PC-3 (cell line): ENCODE data around the gene UQCC5. TPM values are rescaled to one million over a fixed set of nuclear protein-coding genes. Genes with fewer than 3 reads are reported as not detected.

Experiments
- ATAC-seq: fragments of 200-7000 bp; cut with Tn5 transposase; 2 replicates; pipeline ENCODE4 v1.9.1; 2020; ENCODE audit warnings: mild to moderate bottlenecking, moderate library complexity
- BruUV-seq: library from RNA; stranded (reverse); fragments of 400-500 nt; replicated peaks from 2 replicates; lab custom pipeline; 2021; lab: Mats Ljungman, UMichigan
- CTCF ChIA-PET: fragments of 300-600 bp; sonication (Branson Sonifier 250); formaldehyde crosslinking; loops from one replicate; lab custom pipeline; 2022; ENCODE audit warnings: antibody characterized with exemption; lab: Charles Lee
- POLR2A ChIA-PET: fragments of 300-600 bp; sonication (Branson Sonifier 250); formaldehyde crosslinking; loops from one replicate; lab custom pipeline; 2022; ENCODE audit warnings: antibody characterized with exemption; ENCODE audit not compliant: unreplicated experiment; lab: Charles Lee
- DNase-seq: peaks from one replicate; pipeline ENCODE4 v3.0.0-alpha.2; 2015
- H2AFZ ChIP-seq: fragments of 300-600 bp; sonication (generic); 2 replicates; pipeline ENCODE4 v1.6.0; 2016; ENCODE audit warnings: antibody characterized with exemption, low read length
- H3F3A ChIP-seq: fragments of 300-600 bp; sonication (generic); one replicate; pipeline ENCODE4 v1.6.0; 2017; ENCODE audit warnings: antibody characterized with exemption, low read length, control low read depth, mild to moderate bottlenecking; ENCODE audit not compliant: unreplicated experiment
- H3K27ac ChIP-seq: fragments of 300-600 bp; sonication (generic); 2 replicates; pipeline ENCODE4 v1.5.1; 2016; ENCODE audit warnings: mild to moderate bottlenecking, low read length
- H3K27me3 ChIP-seq: fragments of 300-600 bp; sonication (generic); 2 replicates; pipeline ENCODE4 v1.6.1; 2016; ENCODE audit warnings: low read length, mixed read lengths
- H3K36me3 ChIP-seq: fragments of 300-600 bp; sonication (generic); 2 replicates; pipeline ENCODE4 v1.6.1; 2016; ENCODE audit warnings: low read depth, mixed run types, low read length, mixed read lengths
- H3K4me1 ChIP-seq: fragments of 300-600 bp; sonication (generic); 2 replicates; pipeline ENCODE4 v1.5.1; 2016; ENCODE audit warnings: low read length; ENCODE audit not compliant: insufficient read depth
- H3K4me2 ChIP-seq: fragments of 300-600 bp; sonication (generic); 2 replicates; pipeline ENCODE4 v1.6.0; 2016; ENCODE audit warnings: low read length
- H3K4me3 ChIP-seq: fragments of 300-600 bp; sonication (generic); 2 replicates; pipeline ENCODE4 v1.5.1; 2016; ENCODE audit warnings: mild to moderate bottlenecking, low read length, mixed read lengths
- H3K79me2 ChIP-seq: fragments of 300-600 bp; sonication (generic); 2 replicates; pipeline ENCODE4 v1.6.1; 2017; ENCODE audit warnings: low read length, mixed read lengths
- H3K9ac ChIP-seq: fragments of 300-600 bp; sonication (generic); 2 replicates; pipeline ENCODE4 v1.6.0; 2016; ENCODE audit warnings: mild to moderate bottlenecking, low read length
- H3K9me2 ChIP-seq: fragments of 300-600 bp; sonication (generic); replicated peaks from 2 replicates; pipeline ENCODE4 v1.6.1; 2016; ENCODE audit warnings: mixed run types, low read length, mixed read lengths
- H3K9me3 ChIP-seq: fragments of 300-600 bp; sonication (generic); 2 replicates; pipeline ENCODE4 v1.6.1; 2016; ENCODE audit warnings: low read length, mixed read lengths
- H4K20me1 ChIP-seq: fragments of 300-600 bp; sonication (generic); 2 replicates; pipeline ENCODE4 v1.6.1; 2016; ENCODE audit warnings: low read length, mixed read lengths
- CTCF ChIP-seq: fragments of 300-600 bp; sonication (generic); conservative IDR thresholded peaks from 2 replicates; pipeline ENCODE4 v1.5.1; 2017; ENCODE audit warnings: antibody characterized with exemption, low read depth, mild to moderate bottlenecking, low read length
- EZH2 ChIP-seq: fragments of 300-600 bp; sonication (generic); IDR thresholded peaks from one replicate; pipeline ENCODE4 v1.6.1; 2017; ENCODE audit warnings: antibody characterized with exemption, mild to moderate bottlenecking, low read length; ENCODE audit not compliant: unreplicated experiment
- EZH2phosphoT487 ChIP-seq: fragments of 300-600 bp; sonication (generic); IDR thresholded peaks from 2 replicates; pipeline ENCODE4 v1.6.1; 2018; ENCODE audit warnings: mild to moderate bottlenecking, antibody characterized with exemption, low read length, borderline replicate concordance
- intact Hi-C: fragments of 100-400 bp; cut with micrococcal nuclease; formaldehyde crosslinking; loops from 2 replicates; pipeline ENCODE4 v1.9.0; 2023
- total RNA-seq: library from RNA; depleted of rRNA; stranded (reverse); fragments of >200 nt; gene quantifications from 2 replicates; pipeline ENCODE4 v1.2.3, GENCODE V29; 2014

The UQCC5 gene
- total RNA-seq, 1 experiment from 2014 or later: 26.1 TPM

DNA sequence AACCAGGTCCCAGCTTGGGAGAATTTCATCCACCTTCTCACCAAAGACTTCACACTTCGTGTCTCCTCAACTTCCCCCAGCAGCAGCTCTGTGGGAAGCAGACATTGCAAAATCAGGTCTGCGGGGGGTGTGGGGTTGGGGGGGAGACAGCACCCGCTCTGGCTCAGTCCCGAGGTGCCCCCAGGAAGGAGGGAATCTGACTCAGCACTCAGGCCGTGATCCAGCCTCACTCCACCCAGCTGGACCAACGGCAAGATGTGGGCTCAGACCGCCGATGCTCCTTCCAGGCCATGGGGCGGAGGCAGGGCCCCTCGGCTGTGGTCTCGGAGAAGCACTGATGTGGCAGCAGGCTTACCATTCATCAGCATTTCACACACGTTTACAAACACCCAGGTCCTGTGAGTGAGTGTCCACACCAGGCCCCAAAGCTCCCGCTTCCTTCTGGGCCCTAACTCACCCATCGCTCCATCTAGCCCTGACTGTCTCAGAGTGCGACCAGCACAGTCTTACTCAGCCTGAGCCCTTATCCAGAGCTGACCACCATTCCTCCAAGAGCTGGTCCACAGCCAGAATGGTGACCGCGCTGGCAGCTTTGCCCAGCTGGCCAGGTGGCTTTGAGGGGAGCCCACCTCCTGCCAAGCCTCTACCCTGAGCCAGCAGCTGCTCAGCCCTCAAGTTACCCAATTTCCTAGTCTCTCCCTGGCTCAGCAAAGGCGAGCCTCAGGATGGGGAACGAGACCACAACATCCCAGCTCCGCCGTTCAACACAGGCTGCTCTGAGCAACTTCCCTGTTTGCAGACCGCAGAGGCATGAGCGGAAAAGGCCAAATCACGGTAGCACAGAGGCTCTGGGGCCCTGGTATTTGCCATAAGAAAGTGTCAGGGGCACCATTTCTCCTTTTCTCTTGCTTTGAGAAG is 38.0 kb upstream of the UQCC5 start:
- no peak overlapping the region for H3K4me2 ChIP-seq
- TF ChIP-seq CTCF (no peak), EZH2 (no peak), EZH2phosphoT487 (no peak)
- no peaks in the 10 kb centered on the region for H3K9me2 ChIP-seq
- H3K27ac ChIP-seq: no peak overlapping the region
- POLR2A ChIA-PET: no interaction called here
- no peak overlapping the region for H2AFZ ChIP-seq
- no peak for DNase-seq
- H3K9me3 ChIP-seq: no peaks in the 10 kb centered on the region
- no peak overlapping the region for H3K9ac ChIP-seq
- no TSS peak for BruUV-seq
- intact Hi-C loops: no loop called here
- CTCF ChIA-PET: no interaction called here
- H3K4me3 ChIP-seq: no peak overlapping the region
- no peak for ATAC-seq
- H3F3A ChIP-seq: no peaks in the 10 kb centered on the region
- H3K27me3 ChIP-seq: no peaks in the 10 kb centered on the region
- H4K20me1 ChIP-seq: no peaks in the 10 kb centered on the region
- no peaks in the 10 kb centered on the region for H3K36me3 ChIP-seq
- no peaks in the 10 kb centered on the region for H3K4me1 ChIP-seq
- no peaks in the 10 kb centered on the region for H3K79me2 ChIP-seq

DNA sequence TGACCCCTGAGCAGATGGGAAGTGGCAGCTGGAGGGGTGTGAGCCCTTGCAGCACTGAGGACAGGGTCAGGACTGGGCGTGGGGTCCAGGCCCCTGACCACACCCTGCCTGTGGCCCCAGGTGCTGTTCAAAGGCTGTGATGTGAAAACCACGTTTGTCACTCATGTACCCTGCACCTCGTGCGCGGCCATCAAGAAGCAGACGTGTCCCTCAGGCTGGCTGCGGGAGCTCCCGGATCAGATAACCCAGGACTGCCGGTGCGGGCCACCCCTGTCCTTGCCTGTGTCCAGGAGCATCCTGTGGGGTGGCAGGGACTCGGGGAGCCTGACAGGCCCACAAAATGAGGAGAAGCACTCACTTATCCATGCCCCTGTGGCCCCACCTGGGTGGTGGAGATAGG is 35.4 kb upstream of the UQCC5 start:
- Histone ChIP-seq H3K4me1 (no peaks in the 10 kb centered on the region), H3K79me2 (no peaks in the 10 kb centered on the region), H3K4me2 (no peak overlapping the region), H4K20me1 (no peaks in the 10 kb centered on the region), H3K27ac (no peak overlapping the region), H3K9me2 (no peaks in the 10 kb centered on the region), H2AFZ (no peak overlapping the region), H3K9me3 (no peaks in the 10 kb centered on the region), H3K27me3 (no peaks in the 10 kb centered on the region), H3K4me3 (no peak overlapping the region), H3F3A (no peaks in the 10 kb centered on the region), H3K9ac (no peak overlapping the region), H3K36me3 (no peaks in the 10 kb centered on the region)
- BruUV-seq: no TSS peak
- ATAC-seq (no peak), DNase-seq (no peak)
- no peak for TF ChIP-seq EZH2
- TF ChIP-seq EZH2phosphoT487: no peak
- no peak for TF ChIP-seq CTCF
- CTCF ChIA-PET: no interaction called here
- POLR2A ChIA-PET: no interaction called here
- intact Hi-C loops: no loop called here

DNA sequence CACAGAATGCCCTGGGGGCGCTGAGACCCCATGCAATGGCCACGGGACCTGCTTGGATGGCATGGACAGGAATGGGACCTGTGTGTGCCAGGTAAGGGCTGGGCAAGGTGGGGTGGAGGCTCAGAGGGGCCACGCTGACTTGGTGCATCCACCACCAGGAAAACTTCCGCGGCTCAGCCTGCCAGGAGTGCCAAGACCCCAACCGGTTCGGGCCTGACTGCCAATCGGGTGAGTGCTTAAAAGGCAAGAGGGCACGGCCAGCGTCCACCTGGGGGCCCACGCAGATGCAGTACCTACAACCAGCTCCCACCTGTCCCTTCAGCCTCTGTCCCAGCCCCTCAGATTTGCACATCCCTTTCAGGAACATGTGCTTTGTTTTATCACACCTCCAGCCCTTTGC is 34.4 kb upstream of the UQCC5 start:
- Histone ChIP-seq H3K27me3 (no peaks in the 10 kb centered on the region), H3K9me2 (no peaks in the 10 kb centered on the region), H3K4me2 (no peak overlapping the region), H3K79me2 (no peaks in the 10 kb centered on the region), H3K36me3 (no peaks in the 10 kb centered on the region), H3K9ac (no peak overlapping the region), H4K20me1 (no peaks in the 10 kb centered on the region), H3K4me3 (no peak overlapping the region), H3F3A (no peaks in the 10 kb centered on the region), H2AFZ (no peak overlapping the region), H3K9me3 (no peaks in the 10 kb centered on the region), H3K4me1 (peaks cover 4% of the 10 kb centered on the region; the same call in 1 of the 2 replicates), H3K27ac (no peak overlapping the region)
- no TSS peak for BruUV-seq
- POLR2A ChIA-PET: no interaction called here
- no peak for DNase-seq
- intact Hi-C loops: no loop called here
- no peak for TF ChIP-seq EZH2phosphoT487
- no peak for TF ChIP-seq CTCF
- TF ChIP-seq EZH2: no peak
- ATAC-seq: no peak
- CTCF ChIA-PET: interaction anchor here (0.5 kb wide), 1 partner anchor 90 kb away, joined by 5 read pairs; no protein-coding TSS in a partner anchor
